GM12878 (cell line): ENCODE measurements around the gene CIROP. TPM values are rescaled to one million over a fixed set of nuclear protein-coding genes. Genes with fewer than 3 reads are reported as not detected.

Source experiments
- ATAC-seq: fragments of 200-7000 bp; cut with Tn5 transposase; 3 replicates; pipeline ENCODE4 v1.9.1; 2020; ENCODE audit warnings: mild to moderate bottlenecking, moderate library complexity
- BruUV-seq: library from RNA; stranded (reverse); fragments of 400-500 nt; replicated peaks from 2 replicates; lab custom pipeline; 2021; lab: Mats Ljungman, UMichigan
- CTCF ChIA-PET: fragments of 300-600 bp; sonication (Branson Sonifier 250); formaldehyde crosslinking; extraction: SDS; loops from one replicate; lab custom pipeline; 2021; ENCODE audit warnings: inconsistent platforms; lab: Yijun Ruan, JAX
- POLR2A ChIA-PET: fragments of 350-600 bp; formaldehyde crosslinking; extraction: SDS; loops from one replicate; lab custom pipeline; 2021; ENCODE audit warnings: inconsistent platforms; lab: Charles Lee
- RAD21 ChIA-PET: fragments of 300-600 bp; sonication (Branson Sonifier 250); formaldehyde crosslinking; loops from one replicate; lab custom pipeline; 2023; ENCODE audit warnings: antibody characterized with exemption; ENCODE audit not compliant: unreplicated experiment; lab: Charles Lee
- SMC1A ChIA-PET: fragments of 300-600 bp; sonication (Branson Sonifier 250); formaldehyde crosslinking; loops from one replicate; lab custom pipeline; 2023; ENCODE audit not compliant: unreplicated experiment, uncharacterized antibody; lab: Charles Lee
- DNase-seq: peaks from one replicate; pipeline ENCODE4 v3.0.0-alpha.2; 2011; ENCODE audit warnings: low read depth, low spot score
- FAIRE-seq: peaks from 3 replicates; lab custom pipeline; 2011; peaks lifted over from hg19 to GRCh38; lab: Jason Lieb, UNC
- H2AFZ ChIP-seq: 2 replicates; pipeline ENCODE4 v1.6.0; 2011; ENCODE audit warnings: low read depth, low read length, control low read depth; ENCODE audit not compliant: control insufficient read depth
- H3K27ac ChIP-seq: 2 replicates; pipeline ENCODE4 v1.5.1; 2011; ENCODE audit warnings: control low read depth; ENCODE audit not compliant: control insufficient read depth, insufficient read depth
- H3K27me3 ChIP-seq, 2 experiments: replicated peaks in 1 of 2; 2 replicates each; pipeline versions ENCODE4 v1.6.0 to v1.6.1; 2011; ENCODE audit warnings: low read length in 1 of 2; ENCODE audit not compliant: control insufficient read depth in 2 of 2, insufficient read depth in 2 of 2
- H3K36me3 ChIP-seq, 2 experiments: 2 replicates each; pipeline ENCODE4 v1.5.1; 2011; ENCODE audit warnings: low read length in 1 of 2; ENCODE audit not compliant: control insufficient read depth in 2 of 2, insufficient read depth in 2 of 2
- H3K4me1 ChIP-seq: 2 replicates; pipeline ENCODE4 v1.6.1; 2011; ENCODE audit warnings: mild to moderate bottlenecking, low read length, moderate library complexity, mixed read lengths; ENCODE audit not compliant: control insufficient read depth, insufficient read depth
- H3K4me2 ChIP-seq: 2 replicates; pipeline ENCODE4 v1.6.0; 2011; ENCODE audit warnings: control low read depth; ENCODE audit not compliant: control insufficient read depth, insufficient read depth
- H3K4me3 ChIP-seq: fragments of 200-600 bp; sonication (generic); 2 replicates; pipeline ENCODE4 v1.5.1; 2016
- H3K79me2 ChIP-seq: 2 replicates; pipeline ENCODE4 v1.6.0; 2011; ENCODE audit warnings: low read length; ENCODE audit not compliant: control insufficient read depth, insufficient read depth
- H3K9ac ChIP-seq: 2 replicates; pipeline ENCODE4 v1.8.0; 2011; ENCODE audit warnings: low read length, control low read depth, mixed read lengths; ENCODE audit not compliant: control insufficient read depth, insufficient read depth
- H3K9me3 ChIP-seq: replicated peaks from 3 replicates; pipeline ENCODE4 v1.5.1; 2011; ENCODE audit warnings: mild to moderate bottlenecking, low read length; ENCODE audit not compliant: control insufficient read depth, insufficient read depth
- H4K20me1 ChIP-seq: 2 replicates; pipeline ENCODE4 v1.6.0; 2011; ENCODE audit not compliant: control insufficient read depth, insufficient read depth
- BCL3 ChIP-seq: IDR thresholded peaks from 2 replicates; pipeline ENCODE4 v1.6.1; 2011; ENCODE audit warnings: borderline replicate concordance, low read depth, mild to moderate bottlenecking, moderate library complexity, low read length; ENCODE audit not compliant: insufficient read depth, poor library complexity, severe bottlenecking
- CTCF ChIP-seq, 3 experiments: IDR thresholded peaks in 2 of 3; conservative IDR thresholded peaks in 1 of 3; 2 replicates each; pipeline ENCODE4 v1.5.1; 2011; ENCODE audit warnings: low read depth in 3 of 3, low read length in 3 of 3, mild to moderate bottlenecking in 3 of 3, control low read depth in 2 of 3, moderate library complexity in 2 of 3, inconsistent platforms in 1 of 3, mixed read lengths in 1 of 3; ENCODE audit not compliant: control insufficient read depth in 2 of 3, insufficient read depth in 1 of 3; ENCODE audit errors: extremely low read depth in 1 of 3
- E2F4 ChIP-seq: IDR thresholded peaks from 2 replicates; pipeline ENCODE4 v1.6.1; 2012; ENCODE audit warnings: low read depth, low read length, improper control_type of control experiment
- FOXK2 ChIP-seq: fragments of 450-650 bp; IDR thresholded peaks from 2 replicates; pipeline ENCODE4 v1.6.1; 2017; ENCODE audit warnings: mild to moderate bottlenecking, moderate library complexity
- GABPA ChIP-seq: IDR thresholded peaks from 2 replicates; pipeline ENCODE4 v1.6.1; 2014; ENCODE audit warnings: antibody characterized with exemption, low read depth, mild to moderate bottlenecking, inconsistent platforms
- IKZF2 ChIP-seq, 2 experiments: fragments of 450-650 bp; IDR thresholded peaks; 2 replicates each; pipeline ENCODE4 v1.6.1; 2017; ENCODE audit warnings: mild to moderate bottlenecking in 2 of 2, moderate library complexity in 2 of 2
- MAX ChIP-seq: IDR thresholded peaks from 2 replicates; pipeline ENCODE4 v1.6.1; 2012; ENCODE audit warnings: low read depth, low read length, improper control_type of control experiment
- NKRF ChIP-seq: fragments of 450-650 bp; conservative IDR thresholded peaks from 2 replicates; pipeline ENCODE4 v1.6.1; 2017; ENCODE audit warnings: mild to moderate bottlenecking, moderate library complexity
- PAX8 ChIP-seq: fragments of 450-650 bp; IDR thresholded peaks from 2 replicates; pipeline ENCODE4 v1.6.1; 2017; ENCODE audit warnings: mild to moderate bottlenecking, moderate library complexity
- RAD21 ChIP-seq: IDR thresholded peaks from 2 replicates; pipeline ENCODE4 v1.6.1; 2011; ENCODE audit warnings: mild to moderate bottlenecking, low read depth, low read length, moderate library complexity; ENCODE audit not compliant: insufficient read depth
- RAD51 ChIP-seq: fragments of 450-650 bp; IDR thresholded peaks from 2 replicates; pipeline ENCODE4 v1.6.1; 2016; ENCODE audit warnings: moderate library complexity, mild to moderate bottlenecking, inconsistent platforms
- SMC3 ChIP-seq: IDR thresholded peaks from 2 replicates; pipeline ENCODE4 v1.6.1; 2011; ENCODE audit warnings: low read length, improper control_type of control experiment, borderline replicate concordance
- SP1 ChIP-seq: IDR thresholded peaks from one replicate; pipeline ENCODE4 v1.6.1; 2011; ENCODE audit warnings: low read depth, low read length
- SREBF2 ChIP-seq: IDR thresholded peaks from 2 replicates; pipeline ENCODE4 v1.6.1; 2012; ENCODE audit warnings: mild to moderate bottlenecking, low read length
- ZNF217 ChIP-seq: fragments of 450-650 bp; IDR thresholded peaks from 2 replicates; pipeline ENCODE4 v1.6.1; 2017; ENCODE audit warnings: antibody characterized with exemption, mild to moderate bottlenecking
- ZNF384 ChIP-seq: IDR thresholded peaks from 2 replicates; pipeline ENCODE4 v1.6.1; 2012; ENCODE audit warnings: low read depth, mild to moderate bottlenecking, low read length, improper control_type of control experiment, borderline replicate concordance
- WGBS: methylation state at CpG from one replicate; pipeline ENCODE4 v1.1.6; 2016; ENCODE audit warnings: low lambda C conversion rate; ENCODE audit not compliant: insufficient replicate concordance, insufficient coverage; ENCODE audit errors: missing lambda C conversion rate; 5-methylcytosine and 5-hydroxymethylcytosine counted together
- in situ Hi-C: fragments of 300-500 bp; cut with MboI; formaldehyde crosslinking; loops from 9 replicates; pipeline ENCODE4 v1.14.3; 2018; ENCODE audit warnings: mixed read lengths
- intact Hi-C: fragments of 100-400 bp; cut with micrococcal nuclease; formaldehyde crosslinking; loops from one replicate; pipeline ENCODE4 v1.14.2; 2022; ENCODE audit not compliant: unreplicated experiment
- polyA plus RNA-seq, 11 experiments: library from polyadenylated mRNA; depleted of rRNA in 4 of 11; unstranded in 6 of 11; stranded (reverse) in 5 of 11; fragments of >200 nt; fragmentation: Nextera tagmentation in 4 of 11; fragmentation: Illumina TruSeq in 1 of 11; extraction: Ambion mirVana in 4 of 11; extraction: Trizol in 1 of 11; gene quantifications; 1 replicate in 1 of 11; 2 replicates in 10 of 11; pipeline versions ENCODE4 v1.2.1 to v1.2.3, GENCODE V29; 2011 to 2016; ENCODE audit warnings: inconsistent platforms in 2 of 11, missing spikeins in 2 of 11, low read depth in 1 of 11
- total RNA-seq, 4 experiments: library from RNA; depleted of rRNA in 3 of 4; stranded (reverse); fragments of >200 nt in 3 of 4; fragmentation: Illumina TruSeq in 1 of 4; extraction: Trizol in 1 of 4; gene quantifications; 2 replicates each; pipeline versions ENCODE4 v1.2.1 to v1.2.3, GENCODE V29; 2013 to 2021

CIROP gene
- total and polyA plus RNA-seq, 10 of the 15 experiments (the other 5 are each of a cell fraction or from before 2014, with no cell fraction given), result not detected

GRCh38 chr14:23076785-23077408 lies 27.9 kb downstream of the CIROP start:
- WGBS, result 69% methylated on average over 5 of the region's 5 CpGs

More at GRCh38 chr14:23076785-23077408, 27.9 kb downstream of the CIROP start:
- in situ Hi-C loops (no loop called here), intact Hi-C loops (no loop called here)
- Histone ChIP-seq H4K20me1 (no peaks in the 10 kb centered on the region), H3K4me2 (no peak overlapping the region), H3K4me3 (no peak overlapping the region), H3K9ac (no peak overlapping the region), H3K36me3 (peaks cover 25 to 60% of the 10 kb centered on the region in 2 experiments), H3K4me1 (0 out of 2 replicates have a peak, but pooled peaks cover 1% of the 10 kb centered on the region), H3K27ac (no peak overlapping the region), H2AFZ (no peak overlapping the region), H3K27me3 (no peaks in the 10 kb centered on the region), H3K79me2 (no peaks in the 10 kb centered on the region), H3K9me3 (no peaks in the 10 kb centered on the region)
- ChIA-PET CTCF (interaction anchor here (0.6 to 7.5 kb wide), 44 partner anchors 9 to 488 kb away, joined by 3 to 80 read pairs (median 4); partner anchors contain the start of genes ACIN1, AJUBA, C14orf119 and CDH24), POLR2A (interaction anchor here (1.5 kb wide), 2 partner anchors 8 to 18 kb away, joined by 4 to 6 read pairs; partner anchors contain the start of genes ACIN1 and C14orf119), SMC1A (interaction anchor here (0.9 to 2.6 kb wide), 15 partner anchors 8 to 303 kb away, joined by 3 to 15 read pairs (median 4); partner anchors contain the start of genes ACIN1, C14orf119, CDH24 and PPP1R3E), RAD21 (interaction anchor here (1.1 to 3.2 kb wide), 6 partner anchors 8 to 104 kb away, joined by 3 to 19 read pairs (median 10); partner anchors contain the start of genes ACIN1 and C14orf119)
- DNase-seq (no peak), FAIRE-seq (peak; percentile 92), ATAC-seq (peak; percentile 79)
- TF ChIP-seq GABPA, result no peak
- no peak for TF ChIP-seq IKZF2 (IDR thresholded peaks at IDR 0.05)
- no peak for TF ChIP-seq PAX8
- TF ChIP-seq CTCF (IDR thresholded peaks at IDR 0.05 in 2 of 3, conservative IDR thresholded peaks at IDR 0.05 in 1 of 3; ENCODE audit: control insufficient read depth in 2 of 3, extremely low read depth in 1 of 3, insufficient read depth in 1 of 3, low read depth in 3 of 3, low read length in 3 of 3), result peak; percentile 49 to 60 (median 59)
- peak; percentile 48; the same call in 1 of the 2 replicates for TF ChIP-seq RAD21
- TF ChIP-seq FOXK2, result no peak
- no peak for TF ChIP-seq RAD51
- TF ChIP-seq SP1, result no peak
- peak; percentile 38; the same call in 1 of the 2 replicates for TF ChIP-seq SMC3
- no peak for TF ChIP-seq E2F4
- TF ChIP-seq BCL3, result no peak
- no peak for TF ChIP-seq MAX
- no peak for TF ChIP-seq ZNF384
- no peak for TF ChIP-seq NKRF
- no peak for TF ChIP-seq ZNF217
- no peak for TF ChIP-seq SREBF2
- BruUV-seq, result no TSS peak
